Subcutaneous abdominal adipose tissue (tissue), 5 donors: ENCODE results near the gene MLLT3.
A peak's percentile ranks its signal among the peaks of the same experiment; 100 is the strongest.

Experiments used
- H3K27ac ChIP-seq: one replicate; pipeline ENCODE4 v1.7.0; 2013; ENCODE audit warnings: low read depth, mild to moderate bottlenecking, inconsistent platforms, low read length, moderate library complexity
- H3K27me3 ChIP-seq, 5 donors: one replicate each; pipeline ENCODE4 v1.7.0; 2013; ENCODE audit warnings: low read length in 5 of 5, inconsistent platforms in 1 of 5; ENCODE audit not compliant: control insufficient read depth in 5 of 5, insufficient read depth in 4 of 5
- H3K36me3 ChIP-seq, 5 donors: one replicate each; pipeline ENCODE4 v1.7.0; 2013; ENCODE audit warnings: low read length in 5 of 5; ENCODE audit not compliant: control insufficient read depth in 5 of 5, insufficient read depth in 5 of 5
- H3K4me1 ChIP-seq, 5 donors: one replicate each; pipeline ENCODE4 v1.7.0; 2013; ENCODE audit warnings: low read length in 5 of 5, mild to moderate bottlenecking in 3 of 5, moderate library complexity in 1 of 5; ENCODE audit not compliant: control insufficient read depth in 5 of 5, insufficient read depth in 5 of 5
- H3K4me3 ChIP-seq, 5 donors: one replicate each; pipeline ENCODE4 v1.7.0; 2013; ENCODE audit warnings: low read length in 5 of 5, low read depth in 1 of 5
- H3K9ac ChIP-seq, 5 donors: one replicate each; pipeline ENCODE4 v1.7.0; 2013; ENCODE audit warnings: low read length in 5 of 5, mild to moderate bottlenecking in 4 of 5, moderate library complexity in 3 of 5
- H3K9me3 ChIP-seq, 5 donors: one replicate each; pipeline ENCODE4 v1.7.0; 2013; ENCODE audit warnings: low read length in 5 of 5; ENCODE audit not compliant: control insufficient read depth in 5 of 5
- donor health status: healthy.
- donor health status: healthy.
- donor health status: healthy.
- donor health status: healthy.
- donor health status: healthy.

Gene MLLT3

DNA sequence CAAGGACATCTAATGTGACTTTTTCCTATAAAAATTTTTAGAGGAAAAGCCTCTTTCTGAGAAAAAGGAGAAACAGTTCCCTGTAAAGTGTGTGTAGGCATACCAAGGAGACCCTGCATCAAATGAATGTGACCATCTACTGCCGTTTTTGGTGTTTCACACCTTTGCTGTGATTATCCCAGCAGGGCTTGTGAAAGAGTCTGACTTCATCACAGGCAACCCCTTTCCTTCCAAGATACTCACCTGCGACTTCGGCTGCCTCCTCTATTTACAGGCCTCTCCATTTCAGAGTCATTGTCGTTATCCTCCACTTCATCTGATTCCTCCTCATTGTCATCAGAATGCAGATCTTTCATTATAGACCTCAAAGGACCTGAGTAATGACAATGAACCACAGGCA is 259.1 kb downstream of the MLLT3 start:
- no peak overlapping the region for H3K4me3 ChIP-seq
- H3K36me3 ChIP-seq: peaks cover 3 to 10% (median 9%) of the 10 kb centered on the region in 5 donors

DNA sequence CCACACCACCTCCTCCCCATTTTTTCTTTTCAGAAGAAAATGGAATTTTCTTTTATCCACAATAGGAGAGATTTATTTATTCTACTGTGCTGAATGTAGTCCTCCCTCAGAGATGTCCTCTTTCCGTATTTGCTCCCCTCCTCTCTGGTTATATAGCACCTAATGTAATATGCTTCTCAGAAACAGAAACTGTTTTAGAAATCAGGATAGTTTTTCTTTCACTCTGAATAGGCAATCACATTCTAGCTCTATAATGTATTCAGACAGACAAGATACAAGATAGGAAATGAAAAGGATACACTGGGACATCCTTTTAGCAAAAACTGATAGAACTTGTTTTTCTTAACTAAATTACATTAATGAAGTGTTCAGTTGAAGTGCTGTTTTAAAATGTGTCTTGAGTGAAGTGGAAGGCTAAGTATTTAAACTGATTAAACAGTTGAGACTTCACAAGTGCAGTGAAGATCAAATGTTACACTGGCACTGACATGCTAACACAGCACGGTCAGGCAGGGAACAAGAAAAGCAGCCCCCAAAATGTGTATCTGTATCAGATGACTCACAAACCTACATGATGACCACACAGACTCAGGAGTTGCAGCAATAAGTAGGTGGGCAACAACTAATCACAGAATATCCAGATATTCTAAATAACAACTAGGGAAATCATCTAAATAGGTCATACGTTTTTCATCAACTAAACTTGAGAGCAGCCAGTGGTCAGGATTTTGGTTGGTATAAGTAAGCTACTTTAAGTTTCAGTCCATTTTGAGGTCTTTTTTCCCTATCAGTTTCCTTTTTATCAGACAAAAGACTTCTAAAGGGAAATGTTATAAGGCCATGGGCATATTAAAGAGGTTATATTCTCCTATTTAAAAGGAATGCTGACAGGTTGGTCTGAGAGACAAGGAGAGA is 260.4 kb downstream of the MLLT3 start:
- Histone ChIP-seq H3K36me3 (peaks cover 3 to 10% (median 9%) of the 10 kb centered on the region in 5 donors), H3K9ac (no peak overlapping the region), H3K27me3 (no peaks in the 10 kb centered on the region), H3K9me3 (no peaks in the 10 kb centered on the region), H3K4me1 (peaks cover 0 to 2% (median 0%) of the 10 kb centered on the region in 5 donors), H3K4me3 (no peak overlapping the region), H3K27ac (no peak overlapping the region)

More for the DNA sequence above, 259.1 kb downstream of the MLLT3 start:
- Histone ChIP-seq H3K4me1 (no peaks in the 10 kb centered on the region), H3K27ac (no peak overlapping the region), H3K9ac (no peak overlapping the region), H3K27me3 (no peaks in the 10 kb centered on the region), H3K9me3 (no peaks in the 10 kb centered on the region)

DNA sequence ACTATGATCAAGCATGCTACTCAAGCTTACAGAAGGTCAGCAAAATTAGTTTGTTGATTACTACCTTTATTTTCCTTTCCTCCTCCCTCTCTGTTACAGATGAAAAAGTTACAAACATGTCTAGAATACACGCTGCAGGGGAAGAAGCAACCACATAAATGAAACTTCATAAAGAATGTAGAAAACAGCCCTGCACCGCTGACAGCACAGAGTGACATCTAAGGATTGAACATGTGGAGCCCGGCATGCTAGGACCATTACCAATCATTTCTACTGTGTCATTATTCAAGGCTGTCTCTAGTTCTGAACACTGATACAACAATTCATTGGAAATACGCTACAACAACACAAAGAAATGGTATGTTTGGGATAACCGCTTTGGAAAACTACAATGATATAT is 261.1 kb downstream of the MLLT3 start:
- H3K36me3 ChIP-seq: peaks cover 3 to 10% (median 9%) of the 10 kb centered on the region in 5 donors
- H3K27me3 ChIP-seq: no peaks in the 10 kb centered on the region
- no peak overlapping the region for H3K4me3 ChIP-seq
- peaks cover 0 to 9% (median 6%) of the 10 kb centered on the region in 5 donors for H3K4me1 ChIP-seq
- no peak overlapping the region for H3K27ac ChIP-seq
- no peak overlapping the region for H3K9ac ChIP-seq
- H3K9me3 ChIP-seq: no peaks in the 10 kb centered on the region

DNA sequence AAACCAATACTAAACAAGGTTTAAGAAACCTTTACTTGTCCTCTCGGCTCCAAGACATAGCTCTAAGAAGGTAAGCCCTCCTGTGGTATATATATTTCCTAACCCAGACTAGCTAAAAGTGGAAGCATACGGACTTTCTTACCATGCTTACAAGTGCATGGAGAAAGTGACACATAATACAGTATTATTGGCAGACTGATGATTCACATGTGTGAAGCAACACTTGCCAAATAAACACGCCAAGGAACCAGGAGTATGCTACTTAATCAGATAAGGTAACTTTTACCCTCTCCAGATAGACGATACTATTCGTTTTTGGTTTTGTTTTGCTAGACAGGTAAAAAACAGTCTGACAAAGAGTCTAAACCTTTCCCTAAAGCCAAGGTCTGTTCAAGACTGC is 264.1 kb downstream of the MLLT3 start:
- Histone ChIP-seq H3K36me3 (peaks cover 7 to 13% (median 8%) of the 10 kb centered on the region in 5 donors), H3K9me3 (no peaks in the 10 kb centered on the region), H3K4me1 (peaks cover 0 to 12% (median 9%) of the 10 kb centered on the region in 5 donors), H3K27me3 (no peaks in the 10 kb centered on the region), H3K9ac (no peak overlapping the region), H3K27ac (no peak overlapping the region), H3K4me3 (no peak overlapping the region)

DNA sequence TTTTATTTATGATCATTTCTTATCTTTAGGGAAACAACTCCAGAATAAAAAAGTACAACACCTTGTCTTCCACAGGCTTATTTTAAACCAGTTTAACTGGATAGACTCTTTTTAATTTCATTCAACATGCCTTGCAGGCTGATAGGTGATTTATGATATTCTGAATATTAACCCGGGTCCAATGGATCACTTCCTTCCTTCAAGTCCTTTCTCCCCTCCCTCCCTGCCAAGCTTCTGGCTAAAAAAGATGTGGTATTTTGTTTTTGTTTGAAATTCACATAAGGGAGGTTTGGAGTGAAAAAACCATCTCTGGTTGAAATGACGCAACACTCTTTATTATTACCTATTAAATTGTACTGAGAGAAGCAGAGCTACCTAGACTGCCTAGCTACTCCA is 265.3 kb downstream of the MLLT3 start:
- H3K9me3 ChIP-seq: no peaks in the 10 kb centered on the region
- peaks cover 0 to 13% (median 9%) of the 10 kb centered on the region in 5 donors for H3K4me1 ChIP-seq
- H3K4me3 ChIP-seq: peak overlapping the region in 1 of 5 donors; percentile 46
- peak overlapping the region; percentile 18 for H3K27ac ChIP-seq
- H3K27me3 ChIP-seq: no peaks in the 10 kb centered on the region
- H3K36me3 ChIP-seq: peaks cover 5 to 13% (median 7%) of the 10 kb centered on the region in 5 donors
- peak overlapping the region in 1 of 5 donors; percentile 17 for H3K9ac ChIP-seq

DNA sequence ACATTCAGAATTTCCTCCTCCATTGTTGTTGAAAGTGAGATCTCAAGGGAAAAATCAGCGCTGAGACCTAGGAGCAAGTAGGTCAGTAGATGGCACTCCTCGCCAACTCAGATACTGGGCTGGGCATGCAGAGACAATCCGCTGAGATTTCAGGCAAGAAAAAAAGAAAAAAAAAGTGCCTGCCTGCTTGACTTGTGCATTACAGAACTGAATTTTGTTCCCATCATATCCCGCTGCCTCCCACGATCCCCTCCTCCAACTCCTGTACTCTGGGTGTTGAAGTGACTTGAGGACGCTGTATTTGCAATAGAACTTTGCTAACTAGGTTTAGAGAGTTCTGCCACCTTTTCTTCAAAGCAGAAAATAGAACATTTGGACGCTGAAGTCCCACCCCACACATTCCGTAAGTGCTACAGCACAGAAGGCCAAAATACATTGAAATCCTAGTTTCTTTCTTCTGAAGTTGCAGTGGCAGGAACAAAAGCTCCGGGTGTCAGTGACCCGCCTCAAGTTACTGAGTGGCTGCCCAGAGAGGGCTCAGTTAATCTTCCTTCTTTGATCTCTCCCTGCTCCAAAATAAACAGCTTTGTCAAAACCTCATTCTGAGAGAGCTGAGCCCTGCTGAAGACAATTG is 265.8 kb downstream of the MLLT3 start:
- peak overlapping the region; percentile 18 for H3K27ac ChIP-seq

DNA sequence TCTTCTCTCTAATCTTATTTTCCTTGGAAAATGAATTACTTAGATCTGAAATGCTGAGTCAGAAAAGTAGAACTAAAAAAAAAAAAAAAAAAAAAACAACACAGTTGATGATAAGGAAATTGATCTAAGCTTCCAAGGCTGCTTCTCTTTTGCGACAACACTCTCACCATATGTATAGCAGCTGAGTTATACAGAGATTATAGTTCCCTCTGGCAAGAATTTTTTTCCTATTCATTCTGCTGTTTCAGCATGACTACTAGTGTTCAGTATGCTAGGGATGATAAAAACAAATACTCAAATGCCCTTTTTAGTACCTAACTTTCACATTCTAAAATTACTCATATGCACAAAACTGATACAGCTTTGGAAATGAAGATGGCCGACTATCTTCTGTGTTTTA is 267.3 kb downstream of the MLLT3 start:
- H3K27me3 ChIP-seq: no peaks in the 10 kb centered on the region
- H3K4me1 ChIP-seq: peaks cover 0 to 24% (median 9%) of the 10 kb centered on the region in 5 donors
- H3K27ac ChIP-seq: no peak overlapping the region
- no peak overlapping the region for H3K9ac ChIP-seq
- peaks cover 0 to 5% (median under 1%) of the 10 kb centered on the region in 5 donors for H3K36me3 ChIP-seq
- H3K4me3 ChIP-seq: no peak overlapping the region
- H3K9me3 ChIP-seq: no peaks in the 10 kb centered on the region

More for the DNA sequence above, 265.8 kb downstream of the MLLT3 start:
- H3K4me3 ChIP-seq: peak overlapping the region; percentile 33 to 48 (median 40)
- H3K36me3 ChIP-seq: peaks cover 5 to 8% (median 5%) of the 10 kb centered on the region in 5 donors
- peaks cover 0 to 19% (median 9%) of the 10 kb centered on the region in 5 donors for H3K4me1 ChIP-seq
- H3K27me3 ChIP-seq: no peaks in the 10 kb centered on the region
- H3K9me3 ChIP-seq: no peaks in the 10 kb centered on the region
- H3K9ac ChIP-seq: peak overlapping the region in 2 of 5 donors; percentile 3 to 17

DNA sequence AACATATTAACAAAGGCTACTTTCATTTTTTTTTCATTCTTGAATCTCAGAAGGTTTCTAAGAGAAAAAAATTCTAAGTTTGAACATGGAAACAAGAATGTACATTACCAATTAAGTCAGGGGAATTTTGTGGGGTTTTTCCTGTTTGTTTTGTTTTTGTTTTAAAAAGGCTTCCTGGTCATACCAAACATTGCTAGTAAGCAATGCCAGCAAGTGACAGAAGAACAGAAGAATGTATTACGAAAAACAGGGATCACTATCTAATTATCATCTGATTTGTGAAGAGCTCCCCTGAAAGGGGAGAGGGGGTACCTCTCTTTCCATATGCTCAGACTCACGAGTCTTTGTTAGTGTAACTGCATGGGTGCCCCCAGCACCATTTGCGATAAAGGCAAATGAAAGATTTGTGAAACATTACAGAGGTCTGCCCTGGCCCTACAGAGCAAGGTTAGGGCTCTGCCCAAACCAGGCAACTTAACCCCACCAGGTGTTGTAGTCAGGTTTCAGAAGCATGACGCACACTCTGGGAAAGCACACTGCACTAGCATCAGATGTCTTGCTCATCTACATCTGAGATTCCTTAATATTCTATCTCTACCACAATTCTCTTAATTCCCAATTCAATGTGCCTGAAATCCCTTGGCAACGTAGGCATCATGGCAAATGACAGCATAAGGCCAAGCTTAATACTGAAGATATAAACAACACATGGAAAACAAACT is 268.2 kb downstream of the MLLT3 start:
- Histone ChIP-seq H3K27ac (no peak overlapping the region), H3K4me1 (peaks cover 0 to 24% (median 9%) of the 10 kb centered on the region in 5 donors), H3K9ac (no peak overlapping the region), H3K27me3 (no peaks in the 10 kb centered on the region), H3K36me3 (peaks cover 0 to 5% (median 2%) of the 10 kb centered on the region in 5 donors), H3K4me3 (no peak overlapping the region), H3K9me3 (no peaks in the 10 kb centered on the region)

DNA sequence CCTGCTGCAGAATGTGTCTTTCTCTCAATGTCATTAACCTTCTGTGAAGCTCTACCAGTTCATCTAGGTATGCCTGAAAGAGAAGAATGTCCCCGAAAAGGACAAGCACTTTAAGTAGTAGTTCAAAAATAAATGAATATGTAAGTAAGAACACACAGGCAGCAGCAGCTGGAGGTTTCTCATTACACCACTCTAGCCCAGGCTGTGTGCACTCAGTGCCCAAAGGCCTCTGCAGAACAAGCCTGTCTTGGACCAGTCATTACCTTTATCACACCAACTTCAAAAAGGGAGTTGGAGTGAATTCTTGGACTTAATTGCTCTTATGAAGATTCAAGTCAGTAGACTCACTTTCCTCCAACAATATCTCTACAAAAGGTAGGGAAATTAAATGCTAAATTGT is 268.8 kb downstream of the MLLT3 start:
- H3K4me3 ChIP-seq: no peak overlapping the region
- H3K27ac ChIP-seq: no peak overlapping the region
- H3K9ac ChIP-seq: no peak overlapping the region
- H3K36me3 ChIP-seq: peaks cover 0 to 5% (median 2%) of the 10 kb centered on the region in 5 donors
- H3K27me3 ChIP-seq: no peaks in the 10 kb centered on the region
- no peaks in the 10 kb centered on the region for H3K9me3 ChIP-seq
- H3K4me1 ChIP-seq: peaks cover 0 to 24% (median 9%) of the 10 kb centered on the region in 5 donors
